ENCODE measurements around the gene TRAPPC6A.

- TF ChIP-seq CTCF (IDR thresholded peaks at IDR 0.05; ENCODE audit: insufficient read depth, low read depth, low read length) (no peak), EZH2 (IDR thresholded peaks at IDR 0.05; ENCODE audit: insufficient read depth, low read length) (no peak)
These were observed 25.3 kb downstream of the TRAPPC6A start for GRCh38 chr19:45152504-45153338.
